B cell (primary cell): ENCODE measurements around the gene RSPH6A. TPM values are rescaled to one million over a fixed set of nuclear protein-coding genes. Genes with fewer than 3 reads are reported as not detected.

ENCODE experiments used
- ATAC-seq: fragments of 200-7000 bp; cut with Tn5 transposase; one replicate; pipeline ENCODE4 v1.10.0; 2021; ENCODE audit warnings: low read depth, mild to moderate bottlenecking, moderate number of reproducible peaks, moderate library complexity
- CTCF ChIA-PET: fragments of 350-600 bp; sonication (Branson Sonifier 250); formaldehyde crosslinking; loops from one replicate; lab custom pipeline; 2021; ENCODE audit warnings: antibody characterized with exemption, inconsistent platforms; lab: Charles Lee
- POLR2A ChIA-PET: fragments of 350-600 bp; sonication (Branson Sonifier 250); formaldehyde crosslinking; loops from one replicate; lab custom pipeline; 2021; ENCODE audit warnings: antibody characterized with exemption; lab: Charles Lee
- DNase-seq: peaks from one replicate; pipeline ENCODE4 v3.0.0; 2013
- H2AFZ ChIP-seq: 2 replicates; pipeline ENCODE4 v1.6.1; 2012; ENCODE audit warnings: mild to moderate bottlenecking, low read depth, low read length; ENCODE audit not compliant: insufficient read depth, poor library complexity, severe bottlenecking
- H3K27ac ChIP-seq, 2 donors: 1 replicate in 1 of 2; 2 replicates in 1 of 2; pipeline ENCODE4 v1.5.1; 2012 to 2013; ENCODE audit warnings: low read length in 2 of 2, mild to moderate bottlenecking in 2 of 2, moderate library complexity in 1 of 2
- H3K27me3 ChIP-seq, 4 experiments: fragments of 200-600 bp in 1 of 4; sonication (generic) in 1 of 4; replicated peaks in 1 of 4; 1 replicate in 2 of 4; 2 replicates in 2 of 4; pipeline versions ENCODE4 v1.6.1 to v1.7.0; 2013 to 2016; ENCODE audit warnings: low read length in 3 of 4, mild to moderate bottlenecking in 2 of 4, mixed read lengths in 1 of 4, moderate library complexity in 1 of 4; ENCODE audit not compliant: insufficient read depth in 4 of 4, control insufficient read depth in 3 of 4; ENCODE audit errors: control extremely low read depth in 1 of 4
- H3K36me3 ChIP-seq, 2 experiments: replicated peaks in 1 of 2; 1 replicate in 1 of 2; 2 replicates in 1 of 2; pipeline versions ENCODE4 v1.6.1 to v1.7.1; 2013; ENCODE audit warnings: low read length in 1 of 2; ENCODE audit not compliant: insufficient read depth in 2 of 2, control insufficient read depth in 1 of 2; ENCODE audit errors: control extremely low read depth in 1 of 2, extremely low read depth in 1 of 2
- H3K4me1 ChIP-seq, 2 donors: fragments of 200-600 bp in 1 of 2; sonication (generic) in 1 of 2; 1 replicate in 1 of 2; 2 replicates in 1 of 2; pipeline versions ENCODE4 v1.5.1 to v1.6.1; 2013 to 2017; ENCODE audit warnings: low read length in 2 of 2; ENCODE audit not compliant: control insufficient read depth in 2 of 2, insufficient read depth in 2 of 2
- H3K4me2 ChIP-seq: replicated peaks from 2 replicates; pipeline ENCODE3; 2012; ENCODE audit warnings: mild to moderate bottlenecking, low read depth, low read length; ENCODE audit not compliant: poor library complexity, severe bottlenecking
- H3K4me3 ChIP-seq, 5 experiments: fragments of 200-600 bp in 1 of 5; sonication (generic) in 1 of 5; 1 replicate in 3 of 5; 2 replicates in 2 of 5; pipeline versions ENCODE4 v1.5.1 to v1.7.0; 2011 to 2016; ENCODE audit warnings: low read length in 4 of 5, mild to moderate bottlenecking in 4 of 5, low read depth in 2 of 5, control low read depth in 1 of 5, moderate library complexity in 1 of 5; ENCODE audit not compliant: insufficient read depth in 1 of 5; ENCODE audit errors: control extremely low read depth in 1 of 5, extremely low read depth in 1 of 5
- H3K79me2 ChIP-seq: fragments of 200-600 bp; sonication (generic); one replicate; pipeline ENCODE4 v1.6.0; 2016; ENCODE audit warnings: low read length; ENCODE audit not compliant: control insufficient read depth, insufficient read depth
- H3K9ac ChIP-seq: fragments of 200-600 bp; sonication (generic); 2 replicates; pipeline ENCODE4 v1.6.1; 2017; ENCODE audit warnings: mild to moderate bottlenecking, low read length, moderate library complexity
- H3K9me3 ChIP-seq, 3 donors: one replicate each; pipeline versions ENCODE4 v1.6.1 to v1.7.1; 2013; ENCODE audit warnings: low read length in 2 of 3; ENCODE audit not compliant: control insufficient read depth in 2 of 3, insufficient read depth in 1 of 3; ENCODE audit errors: control extremely low read depth in 1 of 3
- H4K20me1 ChIP-seq: 2 replicates; pipeline ENCODE4 v1.6.0; 2012; ENCODE audit warnings: mild to moderate bottlenecking, low read length; ENCODE audit not compliant: insufficient read depth, control insufficient read depth, poor library complexity, severe bottlenecking
- H3K27ac Mint-ChIP-seq: one replicate; pipeline ENCODE4 v1.8.0; 2021; ENCODE audit warnings: mixed read lengths
- H3K27me3 Mint-ChIP-seq: one replicate; pipeline ENCODE4 v1.8.0; 2021; ENCODE audit warnings: mixed read lengths
- H3K4me1 Mint-ChIP-seq: one replicate; pipeline ENCODE4 v1.8.0; 2021; ENCODE audit warnings: mixed read lengths
- H3K4me3 Mint-ChIP-seq: one replicate; pipeline ENCODE4 v1.8.0; 2021; ENCODE audit warnings: mixed read lengths
- H3K9me3 Mint-ChIP-seq: one replicate; pipeline ENCODE4 v1.8.0; 2022; ENCODE audit warnings: mixed read lengths; ENCODE audit not compliant: insufficient read depth
- EZH2 ChIP-seq: IDR thresholded peaks from 2 replicates; pipeline ENCODE4 v1.6.1; 2012; ENCODE audit warnings: borderline replicate concordance, low read depth, mild to moderate bottlenecking, moderate library complexity, low read length; ENCODE audit not compliant: insufficient read depth, poor library complexity, severe bottlenecking
- WGBS: methylation state at CpG from one replicate; pipeline ENCODE4 v1.1.5; 2013; ENCODE audit warnings: missing lambda C conversion rate; ENCODE audit not compliant: insufficient coverage; 5-methylcytosine and 5-hydroxymethylcytosine counted together
- intact Hi-C: fragments of 100-400 bp; cut with micrococcal nuclease; formaldehyde crosslinking; loops from one replicate; pipeline ENCODE4 v1.10.0; 2022
- polyA plus RNA-seq: library from polyadenylated mRNA; depleted of rRNA; stranded (reverse); fragments of >200 nt; gene quantifications from 2 replicates; pipeline ENCODE4 v1.2.3, GENCODE V29; 2012
- total RNA-seq, 2 donors: library from RNA; stranded (reverse); fragments of 120-200 nt in 1 of 2; gene quantifications; 1 replicate in 1 of 2; 2 replicates in 1 of 2; pipeline versions ENCODE4 v1.2.3 to v1.2.4, GENCODE V29; 2013 to 2022
- TF ChIP-seq, protein P1 (sequence below): fragments of 200-600 bp; IDR thresholded peaks from one replicate; pipeline ENCODE4 v1.8.0; 2022; ENCODE audit warnings: antibody characterized with exemption, mild to moderate bottlenecking

RSPH6A gene
- total and polyA plus RNA-seq, 2 donors (not counting 1 experiment from before 2014, with no cell fraction given): 0.03 to 0.62 TPM

DNA sequence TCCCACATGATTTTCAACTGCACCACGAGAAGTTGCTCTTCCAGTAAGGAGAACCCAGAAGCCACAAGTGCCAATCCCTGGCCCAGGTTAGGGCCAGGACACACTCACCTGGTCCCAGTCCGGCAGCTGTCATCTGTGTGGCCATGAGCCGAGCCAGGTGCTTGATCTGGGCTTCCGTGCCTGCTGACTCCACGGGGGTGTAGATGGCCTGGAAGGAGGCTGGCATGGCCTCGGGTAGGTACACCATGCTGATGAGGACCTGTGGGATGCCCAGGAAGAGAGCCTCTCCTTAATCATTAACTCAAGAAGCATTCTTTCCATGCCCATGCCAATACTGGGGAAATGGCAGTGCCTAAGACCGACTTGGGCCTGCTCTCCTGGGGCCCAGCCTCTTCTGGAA, 19.9 kb upstream of the RSPH6A start:
- DNase-seq (no peak), ATAC-seq (no peak)
- WGBS: 100% methylated on average over 6 of the region's 7 CpGs
- no peaks in the 10 kb centered on the region for H3K4me1 ChIP-seq
- H3K9me3 Mint-ChIP-seq: no peaks in the 10 kb centered on the region
- H3K79me2 ChIP-seq: peaks cover 14% of the 10 kb centered on the region
- CTCF ChIA-PET: interaction anchor here (0.6 kb wide), 1 partner anchor 31 kb away, joined by 3 read pairs; no protein-coding TSS in a partner anchor
- H3K9ac ChIP-seq: no peak overlapping the region
- peaks cover 18% of the 10 kb centered on the region for H4K20me1 ChIP-seq
- no peaks in the 10 kb centered on the region for H3K27me3 Mint-ChIP-seq
- no peak overlapping the region for H3K4me3 Mint-ChIP-seq
- H3K4me3 ChIP-seq: no peak overlapping the region
- H3K27ac Mint-ChIP-seq: no peak overlapping the region
- POLR2A ChIA-PET: no interaction called here
- no peak overlapping the region for H3K4me2 ChIP-seq
- peaks cover 20 to 69% of the 10 kb centered on the region in 2 experiments for H3K36me3 ChIP-seq
- no peaks in the 10 kb centered on the region for H3K27me3 ChIP-seq
- H3K9me3 ChIP-seq: peaks cover 0 to 7% (median 0%) of the 10 kb centered on the region in 3 donors
- no peak for TF ChIP-seq EZH2
- TF ChIP-seq, protein P1, sequence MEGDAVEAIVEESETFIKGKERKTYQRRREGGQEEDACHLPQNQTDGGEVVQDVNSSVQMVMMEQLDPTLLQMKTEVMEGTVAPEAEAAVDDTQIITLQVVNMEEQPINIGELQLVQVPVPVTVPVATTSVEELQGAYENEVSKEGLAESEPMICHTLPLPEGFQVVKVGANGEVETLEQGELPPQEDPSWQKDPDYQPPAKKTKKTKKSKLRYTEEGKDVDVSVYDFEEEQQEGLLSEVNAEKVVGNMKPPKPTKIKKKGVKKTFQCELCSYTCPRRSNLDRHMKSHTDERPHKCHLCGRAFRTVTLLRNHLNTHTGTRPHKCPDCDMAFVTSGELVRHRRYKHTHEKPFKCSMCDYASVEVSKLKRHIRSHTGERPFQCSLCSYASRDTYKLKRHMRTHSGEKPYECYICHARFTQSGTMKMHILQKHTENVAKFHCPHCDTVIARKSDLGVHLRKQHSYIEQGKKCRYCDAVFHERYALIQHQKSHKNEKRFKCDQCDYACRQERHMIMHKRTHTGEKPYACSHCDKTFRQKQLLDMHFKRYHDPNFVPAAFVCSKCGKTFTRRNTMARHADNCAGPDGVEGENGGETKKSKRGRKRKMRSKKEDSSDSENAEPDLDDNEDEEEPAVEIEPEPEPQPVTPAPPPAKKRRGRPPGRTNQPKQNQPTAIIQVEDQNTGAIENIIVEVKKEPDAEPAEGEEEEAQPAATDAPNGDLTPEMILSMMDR: no peak
- no peak overlapping the region for H2AFZ ChIP-seq
- no peaks in the 10 kb centered on the region for H3K4me1 Mint-ChIP-seq
- no peak overlapping the region for H3K27ac ChIP-seq
- intact Hi-C loops: no loop called here

DNA sequence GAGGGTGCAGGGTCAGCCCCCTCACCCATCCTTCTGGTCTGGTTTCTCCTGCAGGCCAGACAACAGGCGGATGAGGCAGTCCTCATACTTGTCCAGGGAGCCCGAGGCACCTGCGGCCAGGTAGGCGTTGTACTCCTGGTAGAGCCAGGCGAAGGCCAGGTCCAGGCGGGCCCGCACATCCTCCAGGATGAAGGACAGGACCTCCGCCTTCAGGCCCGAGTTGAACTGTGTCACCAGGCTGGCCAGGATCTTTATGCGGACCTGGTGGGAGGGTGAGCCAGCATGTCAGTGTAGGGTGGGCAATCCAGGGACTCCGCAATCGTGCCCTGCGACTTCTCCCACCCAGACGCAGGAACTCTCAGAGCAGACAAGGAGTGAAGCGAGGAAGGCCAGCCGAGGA, 13.8 kb upstream of the RSPH6A start:
- H3K27me3 Mint-ChIP-seq: no peaks in the 10 kb centered on the region
- no peak overlapping the region for H3K4me3 Mint-ChIP-seq
- no peaks in the 10 kb centered on the region for H3K9me3 ChIP-seq
- H4K20me1 ChIP-seq: peaks cover 12% of the 10 kb centered on the region
- no peaks in the 10 kb centered on the region for H3K9me3 Mint-ChIP-seq
- ATAC-seq (no peak), DNase-seq (no peak)
- H3K36me3 ChIP-seq: peaks cover 4 to 81% of the 10 kb centered on the region in 2 experiments
- WGBS: 98% methylated on average over 14 of the region's 16 CpGs
- no peak overlapping the region for H3K27ac ChIP-seq
- H3K4me3 ChIP-seq: no peak overlapping the region
- ChIA-PET POLR2A (no interaction called here), CTCF (interaction anchor here (0.6 kb wide), 1 partner anchor 24 kb away, joined by 3 read pairs; no protein-coding TSS in a partner anchor)
- no peaks in the 10 kb centered on the region for H3K4me1 Mint-ChIP-seq
- TF ChIP-seq, protein P1: no peak
- TF ChIP-seq EZH2: no peak
- intact Hi-C loops: no loop called here
- H3K9ac ChIP-seq: no peak overlapping the region
- H2AFZ ChIP-seq: no peak overlapping the region
- peaks cover 7% of the 10 kb centered on the region for H3K79me2 ChIP-seq
- H3K27ac Mint-ChIP-seq: no peak overlapping the region
- no peak overlapping the region for H3K4me2 ChIP-seq
- H3K27me3 ChIP-seq: no peaks in the 10 kb centered on the region
- no peaks in the 10 kb centered on the region for H3K4me1 ChIP-seq
